Activated naive CD8-positive, alpha-beta T cell treated with anti-CD3 and anti-CD28 coated beads for 36 hours (primary cell): ENCODE results near the gene HES4. TPM values are rescaled to one million over a fixed set of nuclear protein-coding genes. Genes with fewer than 3 reads are reported as not detected.
"Not testable (repeated sequence)": the region's sequence is repeated elsewhere in the genome, so short reads cannot be mapped to it uniquely, and the experiment has no call there.

Source experiments
- DNase-seq: peaks from one replicate; pipeline ENCODE4 v3.0.0; 2021
- H3K27ac Mint-ChIP-seq: one replicate; pipeline ENCODE4 v1.8.0; 2022; ENCODE audit warnings: mild to moderate bottlenecking, moderate library complexity, mixed read lengths
- H3K27me3 Mint-ChIP-seq: one replicate; pipeline ENCODE4 v1.8.0; 2022; ENCODE audit warnings: mild to moderate bottlenecking, mixed read lengths
- H3K36me3 Mint-ChIP-seq: one replicate; pipeline ENCODE4 v1.8.0; 2021; ENCODE audit warnings: mild to moderate bottlenecking, mixed read lengths
- H3K4me1 Mint-ChIP-seq: one replicate; pipeline ENCODE4 v1.8.0; 2021; ENCODE audit warnings: mixed read lengths
- H3K4me3 Mint-ChIP-seq: one replicate; pipeline ENCODE4 v1.8.0; 2022; ENCODE audit warnings: mild to moderate bottlenecking, moderate library complexity, mixed read lengths
- H3K9me3 Mint-ChIP-seq: one replicate; pipeline ENCODE4 v1.8.0; 2022; ENCODE audit warnings: mixed read lengths
- total RNA-seq, 2 experiments: library from RNA; stranded (reverse); gene quantifications; one replicate each; pipeline ENCODE4 v1.2.3, GENCODE V29; 2021

Gene HES4
- total RNA-seq, 2 experiments from 2014 or later, result 0.93 to 1.1 TPM

GRCh38 chr1:1039145-1039910, 39.4 kb upstream of the HES4 start:
- Mint-ChIP-seq H3K4me1 (peaks cover 22% of the 10 kb centered on the region), H3K27me3 (peaks cover 13% of the 10 kb centered on the region), H3K9me3 (no peaks in the 10 kb centered on the region), H3K27ac (peak overlapping the region; percentile 39), H3K36me3 (peaks cover 6% of the 10 kb centered on the region), H3K4me3 (peak overlapping the region; percentile 69)
- DNase-seq, result peak; percentile 33

GRCh38 chr1:1038694-1039093, 38.8 kb upstream of the HES4 start:
- Mint-ChIP-seq H3K27ac (no peak overlapping the region), H3K4me3 (no peak overlapping the region), H3K36me3 (peaks cover 6% of the 10 kb centered on the region), H3K27me3 (peaks cover 13% of the 10 kb centered on the region), H3K9me3 (no peaks in the 10 kb centered on the region), H3K4me1 (peaks cover 23% of the 10 kb centered on the region)
- DNase-seq, result no peak

GRCh38 chr1:1037366-1038327, 37.8 kb upstream of the HES4 start:
- Mint-ChIP-seq H3K4me1 (peaks cover 23% of the 10 kb centered on the region), H3K36me3 (peaks cover 2% of the 10 kb centered on the region), H3K27me3 (peaks cover 13% of the 10 kb centered on the region), H3K27ac (no peak overlapping the region), H3K9me3 (no peaks in the 10 kb centered on the region), H3K4me3 (no peak overlapping the region)
- no peak for DNase-seq

GRCh38 chr1:1035291-1035943, 35.5 kb upstream of the HES4 start:
- H3K36me3 Mint-ChIP-seq, result peaks cover 2% of the 10 kb centered on the region
- no peak overlapping the region for H3K27ac Mint-ChIP-seq
- no peak for DNase-seq
- no peak overlapping the region for H3K4me3 Mint-ChIP-seq
- H3K27me3 Mint-ChIP-seq, result peaks cover 17% of the 10 kb centered on the region
- no peaks in the 10 kb centered on the region for H3K9me3 Mint-ChIP-seq
- peaks cover 30% of the 10 kb centered on the region for H3K4me1 Mint-ChIP-seq

- peaks cover 13% of the 10 kb centered on the region for H3K27me3 Mint-ChIP-seq
- peak overlapping the region; percentile 73 for H3K4me3 Mint-ChIP-seq
- H3K4me1 Mint-ChIP-seq, result peaks cover 24% of the 10 kb centered on the region
- peak overlapping the region; percentile 42 for H3K27ac Mint-ChIP-seq
- no peak for DNase-seq
- no peaks in the 10 kb centered on the region for H3K9me3 Mint-ChIP-seq
- peaks cover 2% of the 10 kb centered on the region for H3K36me3 Mint-ChIP-seq
These were observed 34.5 kb upstream of the HES4 start for GRCh38 chr1:1034439-1034781.

- no peaks in the 10 kb centered on the region for H3K9me3 Mint-ChIP-seq
- H3K36me3 Mint-ChIP-seq, result peaks cover 2% of the 10 kb centered on the region
- peaks cover 9% of the 10 kb centered on the region for H3K27me3 Mint-ChIP-seq
- H3K4me1 Mint-ChIP-seq, result peaks cover 19% of the 10 kb centered on the region
- DNase-seq, result peak; percentile 36
- peak overlapping the region; percentile 42 for H3K27ac Mint-ChIP-seq
- peak overlapping the region; percentile 73 for H3K4me3 Mint-ChIP-seq
These were observed 34.0 kb upstream of the HES4 start for GRCh38 chr1:1033731-1034438.

GRCh38 chr1:1033009-1033587, 33.2 kb upstream of the HES4 start:
- H3K4me3 Mint-ChIP-seq, result peak overlapping the region; percentile 32
- H3K9me3 Mint-ChIP-seq, result no peaks in the 10 kb centered on the region
- H3K4me1 Mint-ChIP-seq, result peaks cover 12% of the 10 kb centered on the region
- peak; percentile 97 for DNase-seq
- peaks cover 2% of the 10 kb centered on the region for H3K36me3 Mint-ChIP-seq
- peaks cover 3% of the 10 kb centered on the region for H3K27me3 Mint-ChIP-seq
- H3K27ac Mint-ChIP-seq, result no peak overlapping the region

GRCh38 chr1:1032424-1032823, 32.5 kb upstream of the HES4 start:
- peak overlapping the region; percentile 38 for H3K27ac Mint-ChIP-seq
- DNase-seq, result no peak
- peak overlapping the region; percentile 32 for H3K4me3 Mint-ChIP-seq
- no peaks in the 10 kb centered on the region for H3K9me3 Mint-ChIP-seq
- H3K27me3 Mint-ChIP-seq, result peaks cover 3% of the 10 kb centered on the region
- peaks cover 2% of the 10 kb centered on the region for H3K36me3 Mint-ChIP-seq
- H3K4me1 Mint-ChIP-seq, result peaks cover 12% of the 10 kb centered on the region

- Mint-ChIP-seq H3K27me3 (peaks cover 3% of the 10 kb centered on the region), H3K27ac (no peak overlapping the region), H3K36me3 (peaks cover 2% of the 10 kb centered on the region), H3K4me3 (no peak overlapping the region), H3K9me3 (no peaks in the 10 kb centered on the region), H3K4me1 (peaks cover 12% of the 10 kb centered on the region)
- no peak for DNase-seq
These were observed 31.9 kb upstream of the HES4 start for GRCh38 chr1:1031659-1032235.

- H3K27me3 Mint-ChIP-seq, H3K9me3 Mint-ChIP-seq, H3K27ac Mint-ChIP-seq, H3K4me3 Mint-ChIP-seq, DNase-seq, H3K36me3 Mint-ChIP-seq: not testable (repeated sequence)
- H3K4me1 Mint-ChIP-seq, result peaks cover 12% of the 10 kb centered on the region
These were observed 31.2 kb upstream of the HES4 start for GRCh38 chr1:1030867-1031658.

GRCh38 chr1:1027791-1028190, 27.9 kb upstream of the HES4 start:
- Mint-ChIP-seq H3K27ac (no peak overlapping the region), H3K27me3 (peaks cover 3% of the 10 kb centered on the region), H3K9me3 (no peaks in the 10 kb centered on the region), H3K4me3 (no peak overlapping the region), H3K4me1 (peaks cover 7% of the 10 kb centered on the region), H3K36me3 (no peaks in the 10 kb centered on the region)
- DNase-seq, result no peak

- Mint-ChIP-seq H3K4me3 (no peak overlapping the region), H3K27me3 (peaks cover 4% of the 10 kb centered on the region), H3K27ac (no peak overlapping the region), H3K4me1 (no peaks in the 10 kb centered on the region), H3K36me3 (no peaks in the 10 kb centered on the region), H3K9me3 (no peaks in the 10 kb centered on the region)
- no peak for DNase-seq
These were observed 26.9 kb upstream of the HES4 start for GRCh38 chr1:1026599-1027413.

GRCh38 chr1:1025730-1026129, 25.8 kb upstream of the HES4 start:
- Mint-ChIP-seq H3K27me3 (peaks cover 4% of the 10 kb centered on the region), H3K36me3 (no peaks in the 10 kb centered on the region), H3K4me1 (no peaks in the 10 kb centered on the region), H3K27ac (no peak overlapping the region), H3K4me3 (no peak overlapping the region), H3K9me3 (no peaks in the 10 kb centered on the region)
- DNase-seq, result no peak
